Placental pericyte (primary cell): ENCODE results near the gene FAAP100. TPM values are rescaled to one million over a fixed set of nuclear protein-coding genes. Genes with fewer than 3 reads are reported as not detected.

Experiments used
- small RNA-seq: library from RNA; depleted of rRNA; stranded (forward); fragments of <200 nt; gene quantifications from one replicate; pipeline ENCODE3, GENCODE V24; 2012; ENCODE audit warnings: low replicate concordance
- total RNA-seq: library from RNA; depleted of rRNA; stranded (reverse); fragments of >200 nt; gene quantifications from 2 replicates; pipeline ENCODE4 v1.2.3, GENCODE V29; 2012

FAAP100 gene
- total RNA-seq = 30.0 and 40.5 TPM in 2 replicates

GRCh38 chr17:81552244-81553017, at the start of gene FAAP100:
TSS of gene FAAP100 (minus strand) at chr17:81552353. CDS start at chr17:81552330, 23 bp downstream.

GRCh38 chr17:81527591-81528383, 24.4 kb downstream of the FAAP100 start, which contains the start of gene FSCN2:
TSS of gene FSCN2 (plus strand) at chr17:81528377. CDS start at chr17:81528532, 155 bp downstream.

GRCh38 chr17:81512562-81513371, 39.4 kb downstream of the FAAP100 start, which contains the start of gene ACTG1:
TSS of gene ACTG1 (minus strand) at chr17:81512799. CDS start at chr17:81512354, 445 bp downstream.

Small RNAs within 50 kb of the gene (small RNA-seq; reads per million reads assigned to genes)
- not detected for gene RF00019

Other genes with a start within 250 kb of the FAAP100 start
- 4.6 and 8.0 TPM in 2 replicates for gene BAHCC1, start 156.9 kb downstream of the FAAP100 start, total RNA-seq
- 19,229 and 20,372 TPM in 2 replicates for gene ACTG1, start 39.6 kb downstream of the FAAP100 start, total RNA-seq
- 1.3 and 2.2 TPM in 2 replicates for gene FSCN2, start 24.0 kb downstream of the FAAP100 start, total RNA-seq
- 91.7 and 127 TPM in 2 replicates for gene NPLOC4, start 84.8 kb upstream of the FAAP100 start, total RNA-seq
- 1.4 and 12.0 TPM in 2 replicates for gene TSPAN10, start 84.8 kb upstream of the FAAP100 start, total RNA-seq
- gene PDE6G, start 104.2 kb upstream of the FAAP100 start, total RNA-seq = not detected in 2 replicates
- 21.4 and 22.9 TPM in 2 replicates for gene OXLD1, start 114.3 kb upstream of the FAAP100 start, total RNA-seq
- gene CCDC137, start 114.4 kb upstream of the FAAP100 start, total RNA-seq = 8.5 and 8.7 TPM in 2 replicates
- 20.1 and 33.8 TPM in 2 replicates for gene ARL16, start 131.4 kb upstream of the FAAP100 start, total RNA-seq
- 124 and 173 TPM in 2 replicates for gene HGS, start 131.7 kb upstream of the FAAP100 start, total RNA-seq
- gene MRPL12, start 151.0 kb upstream of the FAAP100 start, total RNA-seq = 14.4 and 23.9 TPM in 2 replicates
- gene SLC25A10, start 159.9 kb upstream of the FAAP100 start, total RNA-seq = 4.2 and 29.5 TPM in 2 replicates